GM18909 (cell line): Measurements from ENCODE around the gene FLNB.

ENCODE experiments used
- ATAC-seq: cut with Tn5 transposase; IDR thresholded peaks from one replicate; pipeline ENCODE4 v1.9.1; 2021; ENCODE audit warnings: mild to moderate bottlenecking; ENCODE audit not compliant: unreplicated experiment, poor library complexity

FLNB gene

DNA sequence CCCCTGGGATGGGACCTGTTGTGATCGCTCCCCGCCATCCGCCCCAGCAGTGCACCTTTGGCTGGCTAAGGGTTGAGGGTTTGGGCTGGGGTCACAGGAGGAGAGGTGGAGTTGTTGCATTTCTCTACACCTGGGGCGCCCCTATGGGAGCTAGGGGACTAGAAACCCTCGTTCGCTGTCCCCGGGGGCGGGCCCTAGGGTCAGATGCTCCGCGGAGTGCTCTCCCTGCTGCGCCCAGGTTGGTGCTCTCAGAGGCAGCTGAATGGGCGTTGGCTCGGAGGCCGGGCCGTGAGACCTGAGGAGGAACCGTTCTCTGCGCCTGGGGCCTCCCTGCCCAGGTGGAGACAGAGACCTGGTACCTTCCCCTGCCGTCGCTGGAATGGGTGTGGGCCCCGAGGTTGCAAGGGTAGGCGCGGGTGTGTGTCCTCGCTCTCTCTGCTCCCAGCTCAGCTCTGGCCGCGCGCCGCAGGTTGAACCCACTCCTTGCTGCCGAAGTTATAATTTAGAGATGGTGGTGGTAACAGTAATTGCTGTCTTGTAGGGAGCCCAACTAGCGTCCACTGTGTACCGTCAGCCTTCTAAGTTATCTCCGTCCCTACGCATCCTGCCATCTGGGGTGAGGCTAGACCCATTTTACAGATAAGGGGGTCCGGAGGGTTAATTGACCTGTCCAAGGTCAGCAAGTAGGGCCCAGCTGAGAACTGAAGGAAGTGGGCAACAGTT, 965 bp downstream of the FLNB start:
- ATAC-seq: no peak

DNA sequence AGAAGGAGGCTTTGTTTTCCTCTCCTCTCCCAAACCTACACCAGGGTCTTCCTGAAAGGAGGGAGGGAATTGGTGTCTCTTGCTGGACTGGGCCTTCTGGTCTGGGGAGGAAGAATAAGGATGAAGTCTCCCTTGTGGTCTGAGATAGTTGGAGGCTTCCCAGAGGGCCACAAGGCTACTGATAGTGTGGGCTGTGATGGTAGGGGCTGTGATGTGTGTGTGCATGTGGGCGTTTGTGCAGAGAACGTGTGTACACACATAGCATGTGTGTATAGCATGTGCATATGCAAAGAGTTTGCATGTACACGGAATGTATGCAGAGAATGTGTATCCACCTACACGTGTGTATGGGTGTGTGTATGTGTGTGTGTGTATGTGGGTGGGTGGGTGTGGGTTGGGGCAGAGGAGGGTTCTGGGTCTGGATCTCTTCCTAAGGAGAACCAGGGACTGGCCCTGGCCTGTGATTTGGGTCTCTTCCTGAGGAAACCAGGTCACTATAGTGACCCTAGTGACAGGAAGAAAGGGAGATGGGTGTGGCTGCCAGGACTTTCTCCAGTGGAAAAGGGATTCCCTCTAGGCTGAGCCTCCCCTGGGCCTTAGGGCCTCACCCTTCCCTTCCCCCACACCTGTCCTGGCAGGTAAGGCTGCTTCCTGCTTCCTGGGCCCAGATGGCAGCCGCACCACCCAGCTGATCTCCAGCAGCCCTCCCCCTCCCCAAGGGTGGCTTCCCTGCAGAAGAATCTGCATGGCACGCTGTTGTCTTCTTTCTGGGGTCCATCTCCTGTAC, 1.7 kb downstream of the FLNB start:
- ATAC-seq: no peak

DNA sequence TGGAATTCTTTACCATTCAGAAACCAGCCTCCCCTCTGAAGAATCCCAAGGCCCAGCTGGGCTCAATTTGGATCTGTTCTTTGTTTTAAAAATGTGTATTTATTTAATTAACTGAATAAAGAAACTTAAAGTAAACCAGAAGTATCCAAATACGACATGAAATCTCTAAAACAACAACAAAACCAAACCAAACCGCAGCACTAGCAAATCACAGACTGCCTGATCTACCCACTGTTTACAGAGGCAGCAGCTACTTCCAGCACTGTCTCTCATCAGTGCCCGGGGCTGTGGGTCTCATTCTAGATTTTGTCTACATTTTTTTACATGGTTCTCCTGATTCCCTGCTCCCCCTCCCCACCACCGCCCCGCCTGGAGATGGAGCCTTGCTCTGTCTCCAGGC, 2.3 kb downstream of the FLNB start:
- ATAC-seq: no peak

- no peak for ATAC-seq
Observed at GRCh38 chr3:58011580-58011979, 3.4 kb downstream of the FLNB start.

- no peak for ATAC-seq
Observed at GRCh38 chr3:58012302-58012701, 4.1 kb downstream of the FLNB start.

GRCh38 chr3:58013099-58013498, 4.9 kb downstream of the FLNB start:
- ATAC-seq: no peak

- ATAC-seq: no peak
Observed at GRCh38 chr3:58013973-58014649, 5.9 kb downstream of the FLNB start.

DNA sequence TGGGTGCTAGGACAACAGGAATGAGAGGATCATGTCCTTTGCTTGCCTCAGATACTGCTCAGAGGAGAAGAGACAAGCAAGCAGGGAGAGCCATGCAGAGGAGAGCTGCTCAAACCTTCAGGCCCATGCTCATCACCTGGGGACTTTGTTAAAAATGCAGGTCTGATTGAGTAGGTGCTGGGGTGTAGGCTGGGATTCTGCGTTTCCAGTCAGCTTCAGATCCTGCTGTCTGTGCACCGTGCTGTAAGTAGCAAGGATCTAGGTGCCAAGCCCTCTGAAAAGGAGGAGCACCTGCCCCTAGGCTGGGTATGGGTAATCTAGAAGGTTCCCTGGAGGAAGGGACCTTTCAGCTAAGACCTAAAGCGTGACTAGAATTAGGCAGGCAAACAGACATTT, 7.3 kb downstream of the FLNB start:
- no peak for ATAC-seq

GRCh38 chr3:58016710-58017109, 8.5 kb downstream of the FLNB start:
- no peak for ATAC-seq

- ATAC-seq: no peak
Observed at GRCh38 chr3:58018892-58019742, 10.9 kb downstream of the FLNB start.

DNA sequence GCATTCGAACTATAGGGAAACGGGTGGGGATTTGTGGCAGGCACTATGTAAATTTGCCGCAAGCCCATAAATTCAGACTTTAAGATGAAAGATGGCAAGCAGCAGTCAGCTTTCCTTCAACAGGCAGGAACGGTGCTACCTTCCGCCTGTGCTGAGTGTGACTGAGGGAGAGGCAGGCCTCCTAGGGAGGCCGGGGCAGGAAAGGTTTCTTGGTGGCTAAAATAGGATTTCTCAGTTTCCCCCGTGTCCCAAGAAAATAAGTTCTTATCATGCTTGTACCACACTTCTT, 12.5 kb downstream of the FLNB start:
- ATAC-seq: no peak

GRCh38 chr3:58021072-58021959, 13.1 kb downstream of the FLNB start:
- ATAC-seq: no peak

DNA sequence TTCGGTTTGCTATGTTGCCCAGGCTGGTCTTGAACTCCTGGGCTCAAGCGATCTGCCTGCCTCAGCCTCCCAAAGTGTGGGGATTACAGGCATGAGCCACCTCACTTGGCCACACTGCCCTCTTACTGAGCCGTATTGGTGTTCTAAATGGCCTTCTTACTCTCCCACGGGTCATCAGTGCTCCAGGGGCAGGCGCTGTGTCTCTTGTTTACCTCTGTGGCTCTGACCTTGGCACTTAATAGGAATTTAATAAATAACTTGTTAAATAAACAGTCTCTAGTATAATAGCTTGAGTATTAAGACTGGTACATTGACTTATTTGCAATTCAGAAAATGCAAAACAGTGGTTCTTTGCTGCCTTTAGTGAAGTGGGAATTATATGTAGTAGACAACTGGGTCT, 13.7 kb downstream of the FLNB start:
- ATAC-seq: no peak

- ATAC-seq: no peak
Observed at GRCh38 chr3:58022490-58022889, 14.3 kb downstream of the FLNB start.

- ATAC-seq: no peak
Observed at GRCh38 chr3:58023531-58023930, 15.3 kb downstream of the FLNB start.

DNA sequence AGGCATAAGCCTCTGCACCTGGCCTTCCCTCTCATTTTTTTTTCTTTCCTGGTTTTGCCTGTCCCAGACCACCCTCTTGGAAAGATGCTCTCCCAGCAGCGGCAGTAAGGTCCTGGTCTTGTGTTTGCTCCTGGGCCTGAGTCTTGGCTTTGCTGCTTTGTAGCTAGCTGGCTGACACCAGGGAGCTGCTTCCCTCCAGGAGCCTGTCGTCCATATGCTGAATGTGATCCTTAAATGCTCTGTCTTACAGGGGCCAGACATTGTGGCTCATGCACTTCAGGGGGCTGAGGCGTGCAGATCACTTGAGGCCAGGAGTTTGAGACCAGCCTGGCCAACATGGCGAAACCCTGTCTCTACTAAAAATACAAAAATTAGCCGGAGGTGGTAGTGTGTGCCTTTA, 17.2 kb downstream of the FLNB start:
- ATAC-seq: no peak

GRCh38 chr3:58025837-58026569, 17.8 kb downstream of the FLNB start:
- ATAC-seq: no peak

GRCh38 chr3:58026598-58026997, 18.4 kb downstream of the FLNB start:
- ATAC-seq: no peak

- ATAC-seq: no peak
Observed at GRCh38 chr3:58027704-58028317, 19.6 kb downstream of the FLNB start.
